B cell (primary cell): ENCODE data around the gene MVK. TPM values are rescaled to one million over a fixed set of nuclear protein-coding genes. Genes with fewer than 3 reads are reported as not detected.

Source experiments
- ATAC-seq: fragments of 200-7000 bp; cut with Tn5 transposase; one replicate; pipeline ENCODE4 v1.10.0; 2021; ENCODE audit warnings: low read depth, mild to moderate bottlenecking, moderate number of reproducible peaks, moderate library complexity
- CTCF ChIA-PET: fragments of 350-600 bp; sonication (Branson Sonifier 250); formaldehyde crosslinking; loops from one replicate; lab custom pipeline; 2021; ENCODE audit warnings: antibody characterized with exemption, inconsistent platforms; lab: Charles Lee
- POLR2A ChIA-PET: fragments of 350-600 bp; sonication (Branson Sonifier 250); formaldehyde crosslinking; loops from one replicate; lab custom pipeline; 2021; ENCODE audit warnings: antibody characterized with exemption; lab: Charles Lee
- DNase-seq: peaks from one replicate; pipeline ENCODE4 v3.0.0; 2013
- H2AFZ ChIP-seq: 2 replicates; pipeline ENCODE4 v1.6.1; 2012; ENCODE audit warnings: mild to moderate bottlenecking, low read depth, low read length; ENCODE audit not compliant: insufficient read depth, poor library complexity, severe bottlenecking
- H3K27ac ChIP-seq, 2 donors: 1 replicate in 1 of 2; 2 replicates in 1 of 2; pipeline ENCODE4 v1.5.1; 2012 to 2013; ENCODE audit warnings: low read length in 2 of 2, mild to moderate bottlenecking in 2 of 2, moderate library complexity in 1 of 2
- H3K27me3 ChIP-seq, 4 experiments: fragments of 200-600 bp in 1 of 4; sonication (generic) in 1 of 4; replicated peaks in 1 of 4; 1 replicate in 2 of 4; 2 replicates in 2 of 4; pipeline versions ENCODE4 v1.6.1 to v1.7.0; 2013 to 2016; ENCODE audit warnings: low read length in 3 of 4, mild to moderate bottlenecking in 2 of 4, mixed read lengths in 1 of 4, moderate library complexity in 1 of 4; ENCODE audit not compliant: insufficient read depth in 4 of 4, control insufficient read depth in 3 of 4; ENCODE audit errors: control extremely low read depth in 1 of 4
- H3K36me3 ChIP-seq, 2 experiments: replicated peaks in 1 of 2; 1 replicate in 1 of 2; 2 replicates in 1 of 2; pipeline versions ENCODE4 v1.6.1 to v1.7.1; 2013; ENCODE audit warnings: low read length in 1 of 2; ENCODE audit not compliant: insufficient read depth in 2 of 2, control insufficient read depth in 1 of 2; ENCODE audit errors: control extremely low read depth in 1 of 2, extremely low read depth in 1 of 2
- H3K4me1 ChIP-seq, 2 donors: fragments of 200-600 bp in 1 of 2; sonication (generic) in 1 of 2; 1 replicate in 1 of 2; 2 replicates in 1 of 2; pipeline versions ENCODE4 v1.5.1 to v1.6.1; 2013 to 2017; ENCODE audit warnings: low read length in 2 of 2; ENCODE audit not compliant: control insufficient read depth in 2 of 2, insufficient read depth in 2 of 2
- H3K4me2 ChIP-seq: replicated peaks from 2 replicates; pipeline ENCODE3; 2012; ENCODE audit warnings: mild to moderate bottlenecking, low read depth, low read length; ENCODE audit not compliant: poor library complexity, severe bottlenecking
- H3K4me3 ChIP-seq, 5 experiments: fragments of 200-600 bp in 1 of 5; sonication (generic) in 1 of 5; 1 replicate in 3 of 5; 2 replicates in 2 of 5; pipeline versions ENCODE4 v1.5.1 to v1.7.0; 2011 to 2016; ENCODE audit warnings: low read length in 4 of 5, mild to moderate bottlenecking in 4 of 5, low read depth in 2 of 5, control low read depth in 1 of 5, moderate library complexity in 1 of 5; ENCODE audit not compliant: insufficient read depth in 1 of 5; ENCODE audit errors: control extremely low read depth in 1 of 5, extremely low read depth in 1 of 5
- H3K79me2 ChIP-seq: fragments of 200-600 bp; sonication (generic); one replicate; pipeline ENCODE4 v1.6.0; 2016; ENCODE audit warnings: low read length; ENCODE audit not compliant: control insufficient read depth, insufficient read depth
- H3K9ac ChIP-seq: fragments of 200-600 bp; sonication (generic); 2 replicates; pipeline ENCODE4 v1.6.1; 2017; ENCODE audit warnings: mild to moderate bottlenecking, low read length, moderate library complexity
- H3K9me3 ChIP-seq, 3 donors: one replicate each; pipeline versions ENCODE4 v1.6.1 to v1.7.1; 2013; ENCODE audit warnings: low read length in 2 of 3; ENCODE audit not compliant: control insufficient read depth in 2 of 3, insufficient read depth in 1 of 3; ENCODE audit errors: control extremely low read depth in 1 of 3
- H4K20me1 ChIP-seq: 2 replicates; pipeline ENCODE4 v1.6.0; 2012; ENCODE audit warnings: mild to moderate bottlenecking, low read length; ENCODE audit not compliant: insufficient read depth, control insufficient read depth, poor library complexity, severe bottlenecking
- H3K27ac Mint-ChIP-seq: one replicate; pipeline ENCODE4 v1.8.0; 2021; ENCODE audit warnings: mixed read lengths
- H3K27me3 Mint-ChIP-seq: one replicate; pipeline ENCODE4 v1.8.0; 2021; ENCODE audit warnings: mixed read lengths
- H3K4me1 Mint-ChIP-seq: one replicate; pipeline ENCODE4 v1.8.0; 2021; ENCODE audit warnings: mixed read lengths
- H3K4me3 Mint-ChIP-seq: one replicate; pipeline ENCODE4 v1.8.0; 2021; ENCODE audit warnings: mixed read lengths
- H3K9me3 Mint-ChIP-seq: one replicate; pipeline ENCODE4 v1.8.0; 2022; ENCODE audit warnings: mixed read lengths; ENCODE audit not compliant: insufficient read depth
- CTCF ChIP-seq: fragments of 200-600 bp; IDR thresholded peaks from one replicate; pipeline ENCODE4 v1.8.0; 2022; ENCODE audit warnings: antibody characterized with exemption, mild to moderate bottlenecking
- EZH2 ChIP-seq: IDR thresholded peaks from 2 replicates; pipeline ENCODE4 v1.6.1; 2012; ENCODE audit warnings: borderline replicate concordance, low read depth, mild to moderate bottlenecking, moderate library complexity, low read length; ENCODE audit not compliant: insufficient read depth, poor library complexity, severe bottlenecking
- WGBS: methylation state at CpG from one replicate; pipeline ENCODE4 v1.1.5; 2013; ENCODE audit warnings: missing lambda C conversion rate; ENCODE audit not compliant: insufficient coverage; 5-methylcytosine and 5-hydroxymethylcytosine counted together
- intact Hi-C: fragments of 100-400 bp; cut with micrococcal nuclease; formaldehyde crosslinking; loops from one replicate; pipeline ENCODE4 v1.10.0; 2022
- polyA plus RNA-seq: library from polyadenylated mRNA; depleted of rRNA; stranded (reverse); fragments of >200 nt; gene quantifications from 2 replicates; pipeline ENCODE4 v1.2.3, GENCODE V29; 2012
- total RNA-seq, 2 donors: library from RNA; stranded (reverse); fragments of 120-200 nt in 1 of 2; gene quantifications; 1 replicate in 1 of 2; 2 replicates in 1 of 2; pipeline versions ENCODE4 v1.2.3 to v1.2.4, GENCODE V29; 2013 to 2022

MVK gene
- total and polyA plus RNA-seq, 2 donors (not counting 1 experiment from before 2014, with no cell fraction given), result 12.1 to 12.5 TPM

GRCh38 chr12:109625131-109625559 is 51.6 kb downstream of the MVK start:
- Histone ChIP-seq H3K36me3 (no peaks in the 10 kb centered on the region), H3K9me3 (no peaks in the 10 kb centered on the region), H2AFZ (no peak overlapping the region), H3K4me1 (no peaks in the 10 kb centered on the region), H3K4me3 (no peak overlapping the region), H3K9ac (no peak overlapping the region), H3K79me2 (no peaks in the 10 kb centered on the region), H3K4me2 (no peak overlapping the region), H4K20me1 (no peaks in the 10 kb centered on the region), H3K27me3 (peaks cover 0 to 18% (median 0%) of the 10 kb centered on the region in 4 experiments), H3K27ac (no peak overlapping the region)
- DNase-seq (no peak), ATAC-seq (no peak)
- 87% methylated on average over 6 of the region's 6 CpGs for WGBS
- Mint-ChIP-seq H3K27me3 (peaks cover 27% of the 10 kb centered on the region), H3K9me3 (peaks cover under 1% of the 10 kb centered on the region), H3K4me3 (no peak overlapping the region), H3K4me1 (peaks cover 3% of the 10 kb centered on the region), H3K27ac (no peak overlapping the region)
- TF ChIP-seq EZH2, result no peak
- no peak for TF ChIP-seq CTCF
- ChIA-PET CTCF (no interaction called here), POLR2A (no interaction called here)
- intact Hi-C loops, result no loop called here

GRCh38 chr12:109625749-109626377 is 52.3 kb downstream of the MVK start:
- Histone ChIP-seq H3K9me3 (no peaks in the 10 kb centered on the region), H3K9ac (no peak overlapping the region), H2AFZ (no peak overlapping the region), H3K4me3 (no peak overlapping the region), H3K79me2 (no peaks in the 10 kb centered on the region), H3K4me2 (no peak overlapping the region), H4K20me1 (no peaks in the 10 kb centered on the region), H3K36me3 (no peaks in the 10 kb centered on the region), H3K4me1 (no peaks in the 10 kb centered on the region), H3K27me3 (peaks cover 0 to 18% (median 2%) of the 10 kb centered on the region in 4 experiments), H3K27ac (no peak overlapping the region)
- no peak for DNase-seq
- no peak for ATAC-seq
- POLR2A ChIA-PET, result no interaction called here
- CTCF ChIA-PET, result no interaction called here
- Mint-ChIP-seq H3K4me1 (peaks cover 3% of the 10 kb centered on the region), H3K27me3 (peaks cover 32% of the 10 kb centered on the region), H3K4me3 (no peak overlapping the region), H3K27ac (no peak overlapping the region), H3K9me3 (peaks cover 2% of the 10 kb centered on the region)
- 93% methylated on average over 9 of the region's 12 CpGs for WGBS
- intact Hi-C loops, result no loop called here
- TF ChIP-seq CTCF, result no peak
- no peak for TF ChIP-seq EZH2
